Adrenal gland (tissue), 12 donors: ENCODE results near the gene DPM1. TPM values are rescaled to one million over a fixed set of nuclear protein-coding genes. Genes with fewer than 3 reads are reported as not detected.

Source experiments
- DNase-seq, 7 donors: peaks; one replicate each; pipeline ENCODE4 v3.0.0-alpha.2; 2019 to 2020
- H3K27ac ChIP-seq, 5 donors: fragments of 200-600 bp; sonication (generic) in 4 of 5; 1 replicate in 3 of 5; 2 replicates in 2 of 5; pipeline versions ENCODE4 v1.5.1 to v1.8.0; 2016 to 2020; ENCODE audit warnings: mild to moderate bottlenecking in 1 of 5
- H3K27me3 ChIP-seq: fragments of 200-600 bp; 2 replicates; pipeline ENCODE4 v1.8.0; 2021
- H3K36me3 ChIP-seq, 2 donors: fragments of 200-600 bp; replicated peaks in 1 of 2; 1 replicate in 1 of 2; 2 replicates in 1 of 2; pipeline versions ENCODE4 v1.5.1 to v1.8.0; 2018 to 2022
- H3K4me1 ChIP-seq, 2 donors: fragments of 200-600 bp; replicated peaks in 1 of 2; 1 replicate in 1 of 2; 2 replicates in 1 of 2; pipeline versions ENCODE4 v1.5.1 to v1.8.0; 2018 to 2021
- H3K4me3 ChIP-seq, 4 donors: fragments of 200-600 bp; sonication (generic) in 3 of 4; one replicate each; pipeline ENCODE4 v1.5.1; 2016 to 2018
- H3K9me3 ChIP-seq, 3 donors: fragments of 200-600 bp; sonication (generic) in 1 of 3; replicated peaks in 1 of 3; 1 replicate in 2 of 3; 2 replicates in 1 of 3; pipeline versions ENCODE4 v1.5.1 to v1.8.0; 2016 to 2021
- CTCF ChIP-seq, 6 experiments: fragments of 450-650 bp in 4 of 6; fragments of 200-600 bp in 2 of 6; sonication (generic) in 1 of 6; IDR thresholded peaks; 1 replicate in 5 of 6; 2 replicates in 1 of 6; pipeline versions ENCODE4 v1.5.1 to v1.8.0; 2016 to 2021; ENCODE audit warnings: antibody characterized with exemption in 6 of 6, mild to moderate bottlenecking in 2 of 6, moderate library complexity in 1 of 6
- POLR2A ChIP-seq, 2 donors: fragments of 450-650 bp; IDR thresholded peaks; one replicate each; pipeline ENCODE4 v1.6.1; 2017; ENCODE audit warnings: antibody characterized with exemption in 2 of 2, mild to moderate bottlenecking in 2 of 2, moderate library complexity in 1 of 2
- WGBS, 4 donors: extraction: QIAGEN DNeasy Blood & Tissue Kit in 2 of 4; methylation state at CpG; one replicate each; pipeline versions ENCODE4 v1.1.5 to v1.1.7; 2013 to 2017; 5-methylcytosine and 5-hydroxymethylcytosine counted together
- intact Hi-C, 2 donors: fragments of 100-400 bp; cut with DNase I; formaldehyde crosslinking; loops; one replicate each; pipeline versions ENCODE4 v1.14.1 to v1.15.0; 2022 to 2023
- polyA plus RNA-seq, 3 donors: library from polyadenylated mRNA; stranded (reverse); fragments of 200-250 nt in 2 of 3; fragments of 350-450 nt in 1 of 3; fragmentation: Illumina TruSeq in 1 of 3; extraction: RNeasy Lipid Tissue Mini Kit (QIAGEN cat#74804) in 1 of 3; gene quantifications; one replicate each; pipeline ENCODE4 v1.2.3, GENCODE V29; 2013 to 2014
- total RNA-seq, 9 donors: library from RNA; depleted of rRNA in 4 of 9; stranded (reverse); fragments of >200 nt in 4 of 9; fragments of 120-200 nt in 1 of 9; fragmentation: NEBNext Ultra II Directional in 1 of 9; extraction: Animal tissue kit (Norgen Biotek cat#: 25700) in 1 of 9; gene quantifications; one replicate each; pipeline versions ENCODE4 v1.1.0 to v1.2.4, GENCODE V29; 2013 to 2023
- donor health status: healthy with polysubstance abuse.
- donor health status: Bipolar disorder and iron deficiency.
- donor health status: DM: yes; HTN: yes; CAD: no.
- donor health status: DM: no; HTN: no; CAD: no.
- donor health status: DM: no; HTN: no; CAD: no.
- donor health status: DM: yes; HTN: yes; CAD: no.

DPM1 gene
- total and polyA plus RNA-seq, 12 donors: 21.0 to 145 (median 42.9) TPM

GRCh38 chr20:50919567-50919966 is 38.8 kb downstream of the DPM1 start:
- WGBS, 4 donors: 55 to 62% (median 60%) methylated on average over 6 of the region's 6 CpGs
- TF ChIP-seq POLR2A (IDR thresholded peaks at IDR 0.05) (no peak), CTCF (IDR thresholded peaks at IDR 0.05) (no peak)
- H3K4me1 ChIP-seq: peaks cover 26 to 93% of the 10 kb centered on the region in 2 donors

GRCh38 chr20:50918403-50918802 is 39.9 kb downstream of the DPM1 start:
- 40 to 49% (median 44%) methylated on average over 3 of the region's 3 CpGs for WGBS, 4 donors
- H3K9me3 ChIP-seq: no peaks in the 10 kb centered on the region
- TF ChIP-seq POLR2A (IDR thresholded peaks at IDR 0.05) (no peak), CTCF (IDR thresholded peaks at IDR 0.05) (no peak)
- no peaks in the 10 kb centered on the region for H3K36me3 ChIP-seq
- H3K27ac ChIP-seq: no peak overlapping the region
- no peak for DNase-seq
- peaks cover 35 to 93% of the 10 kb centered on the region in 2 donors for H3K4me1 ChIP-seq
- intact Hi-C loops: no loop called here
- H3K4me3 ChIP-seq: no peak overlapping the region
- H3K27me3 ChIP-seq: no peaks in the 10 kb centered on the region

More at GRCh38 chr20:50919567-50919966, 38.8 kb downstream of the DPM1 start:
- Histone ChIP-seq H3K36me3 (no peaks in the 10 kb centered on the region), H3K27ac (peak overlapping the region in 1 of 5 donors; percentile 20), H3K4me3 (no peak overlapping the region), H3K9me3 (no peaks in the 10 kb centered on the region), H3K27me3 (no peaks in the 10 kb centered on the region)
- peak; percentile 36 to 83 (median 76) for DNase-seq
- intact Hi-C loops: no loop called here

GRCh38 chr20:50916934-50917333 is 41.4 kb downstream of the DPM1 start:
- peaks cover 38 to 86% of the 10 kb centered on the region in 2 donors for H3K4me1 ChIP-seq
- H3K27me3 ChIP-seq: no peaks in the 10 kb centered on the region
- no peaks in the 10 kb centered on the region for H3K9me3 ChIP-seq
- H3K27ac ChIP-seq: peak overlapping the region in 2 of 5 donors; percentile 4 to 36
- no peak for DNase-seq
- no peak overlapping the region for H3K4me3 ChIP-seq
- TF ChIP-seq POLR2A (IDR thresholded peaks at IDR 0.05) (no peak), CTCF (IDR thresholded peaks at IDR 0.05) (no peak)
- WGBS, 4 donors: 71 to 80% (median 73%) methylated on average over 3 of the region's 3 CpGs
- intact Hi-C loops: no loop called here
- H3K36me3 ChIP-seq: no peaks in the 10 kb centered on the region

- WGBS, 4 donors: 61 to 63% (median 63%) methylated on average over 5 of the region's 5 CpGs
- H3K27ac ChIP-seq: peak overlapping the region in 3 of 5 donors; percentile 3 to 36 (median 4)
- no peak for TF ChIP-seq CTCF (IDR thresholded peaks at IDR 0.05)
- no peak for TF ChIP-seq POLR2A (IDR thresholded peaks at IDR 0.05)
- intact Hi-C loops: no loop called here
- no peaks in the 10 kb centered on the region for H3K9me3 ChIP-seq
- H3K4me1 ChIP-seq: peaks cover 44 to 86% of the 10 kb centered on the region in 2 donors
- DNase-seq: no peak
- H3K4me3 ChIP-seq: no peak overlapping the region
- H3K36me3 ChIP-seq: no peaks in the 10 kb centered on the region
- H3K27me3 ChIP-seq: no peaks in the 10 kb centered on the region
These were observed 42.1 kb downstream of the DPM1 start for GRCh38 chr20:50916257-50916656.
